HG03521 (cell line): ENCODE measurements around the gene CAVIN1.
"Not testable (repeated sequence)": the region's sequence is repeated elsewhere in the genome, so short reads cannot be mapped to it uniquely, and the experiment has no call there.

Source experiments
- ATAC-seq: cut with Tn5 transposase; IDR thresholded peaks from one replicate; pipeline ENCODE4 v1.9.1; 2021; ENCODE audit warnings: mild to moderate bottlenecking, moderate library complexity; ENCODE audit not compliant: unreplicated experiment

The CAVIN1 gene

GRCh38 chr17:42436391-42436790 lies 13.3 kb upstream of the CAVIN1 start:
- no peak for ATAC-seq

GRCh38 chr17:42431758-42432161 lies 8.7 kb upstream of the CAVIN1 start:
- ATAC-seq, result no peak

- no peak for ATAC-seq
Measured at GRCh38 chr17:42429726-42430447, 6.8 kb upstream of the CAVIN1 start.

- no peak for ATAC-seq
Measured at GRCh38 chr17:42428141-42428944, 5.3 kb upstream of the CAVIN1 start.

- no peak for ATAC-seq
Measured at GRCh38 chr17:42424991-42425610, 2.0 kb upstream of the CAVIN1 start.

GRCh38 chr17:42423766-42424165 lies 710 bp upstream of the CAVIN1 start:
- no peak for ATAC-seq

GRCh38 chr17:42422412-42422957 lies 571 bp downstream of the CAVIN1 start:
- ATAC-seq, result no peak

- no peak for ATAC-seq
Measured at GRCh38 chr17:42421507-42422338, 1.3 kb downstream of the CAVIN1 start.

GRCh38 chr17:42421136-42421506 lies 1.9 kb downstream of the CAVIN1 start:
- no peak for ATAC-seq

- not testable (repeated sequence) for ATAC-seq
Measured at GRCh38 chr17:42417981-42418380, 5.1 kb downstream of the CAVIN1 start.

- ATAC-seq, result no peak
Measured at GRCh38 chr17:42414704-42415409, 8.2 kb downstream of the CAVIN1 start.

- ATAC-seq, result no peak
Measured at GRCh38 chr17:42413464-42414040, 9.5 kb downstream of the CAVIN1 start.

- no peak for ATAC-seq
Measured at GRCh38 chr17:42411905-42412679, 11.0 kb downstream of the CAVIN1 start.

- ATAC-seq, result no peak
Measured at GRCh38 chr17:42411361-42411760, 11.7 kb downstream of the CAVIN1 start.

- no peak for ATAC-seq
Measured at GRCh38 chr17:42410319-42410685, 12.8 kb downstream of the CAVIN1 start.

GRCh38 chr17:42409523-42410318 lies 13.3 kb downstream of the CAVIN1 start:
- no peak for ATAC-seq

- ATAC-seq, result no peak
Measured at GRCh38 chr17:42408061-42408460, 15.0 kb downstream of the CAVIN1 start.

- no peak for ATAC-seq
Measured at GRCh38 chr17:42407289-42407836, 15.7 kb downstream of the CAVIN1 start.
